ENCODE data around the gene TEKT5. TPM values are rescaled to one million over a fixed set of nuclear protein-coding genes. Genes with fewer than 3 reads are reported as not detected.
A peak's percentile ranks its signal among the peaks of the same experiment; 100 is the strongest.

The TEKT5 gene
- total and polyA plus RNA-seq, 9 of the 15 experiments (the other 6 are each of a cell fraction or from before 2014, with no cell fraction given), result 0.10 to 0.19 TPM; not detected in 7

- TF ChIP-seq MGA (IDR thresholded peaks at IDR 0.05) (peak; percentile 60; the same call in 1 of the 2 replicates), PHF8 (IDR thresholded peaks at IDR 0.05; ENCODE audit: borderline replicate concordance, low read length) (peak; percentile 57; the same call in 1 of the 2 replicates), POLR2G (IDR thresholded peaks at IDR 0.05; ENCODE audit: low read depth, low read length) (peak; percentile 77), JUND (IDR thresholded peaks at IDR 0.05; ENCODE audit: borderline replicate concordance, low read depth, low read length) (0 out of 2 replicates have a peak, but pooled peaks have one; percentile 12), JUND (tag; IDR thresholded peaks at IDR 0.05; ENCODE audit: borderline replicate concordance, low read depth, low read length) (no peak), SRSF7 (optimal IDR thresholded peaks at IDR 0.05; ENCODE audit: low read depth, low read length) (no peak), MAZ (CRISPR knock-in tag; conservative IDR thresholded peaks at IDR 0.05 in 1 of 2, IDR thresholded peaks at IDR 0.05 in 1 of 2) (peak; percentile 64 to 87; a peak in 3 of 4 replicates)
Observed at GRCh38 chr16:10579965-10580882, 114.5 kb downstream of the TEKT5 start, which contains the start of gene EMP2 (continued).
